PC-3 (cell line): ENCODE data around the gene NACC1. TPM values are rescaled to one million over a fixed set of nuclear protein-coding genes. Genes with fewer than 3 reads are reported as not detected.
"Not testable (repeated sequence)": the region's sequence is repeated elsewhere in the genome, so short reads cannot be mapped to it uniquely, and the experiment has no call there.

Source experiments
- ATAC-seq: fragments of 200-7000 bp; cut with Tn5 transposase; 2 replicates; pipeline ENCODE4 v1.9.1; 2020; ENCODE audit warnings: mild to moderate bottlenecking, moderate library complexity
- BruUV-seq: library from RNA; stranded (reverse); fragments of 400-500 nt; replicated peaks from 2 replicates; lab custom pipeline; 2021; lab: Mats Ljungman, UMichigan
- CTCF ChIA-PET: fragments of 300-600 bp; sonication (Branson Sonifier 250); formaldehyde crosslinking; loops from one replicate; lab custom pipeline; 2022; ENCODE audit warnings: antibody characterized with exemption; lab: Charles Lee
- POLR2A ChIA-PET: fragments of 300-600 bp; sonication (Branson Sonifier 250); formaldehyde crosslinking; loops from one replicate; lab custom pipeline; 2022; ENCODE audit warnings: antibody characterized with exemption; ENCODE audit not compliant: unreplicated experiment; lab: Charles Lee
- DNase-seq: peaks from one replicate; pipeline ENCODE4 v3.0.0-alpha.2; 2015
- H2AFZ ChIP-seq: fragments of 300-600 bp; sonication (generic); 2 replicates; pipeline ENCODE4 v1.6.0; 2016; ENCODE audit warnings: antibody characterized with exemption, low read length
- H3F3A ChIP-seq: fragments of 300-600 bp; sonication (generic); one replicate; pipeline ENCODE4 v1.6.0; 2017; ENCODE audit warnings: antibody characterized with exemption, low read length, control low read depth, mild to moderate bottlenecking; ENCODE audit not compliant: unreplicated experiment
- H3K27ac ChIP-seq: fragments of 300-600 bp; sonication (generic); 2 replicates; pipeline ENCODE4 v1.5.1; 2016; ENCODE audit warnings: mild to moderate bottlenecking, low read length
- H3K27me3 ChIP-seq: fragments of 300-600 bp; sonication (generic); 2 replicates; pipeline ENCODE4 v1.6.1; 2016; ENCODE audit warnings: low read length, mixed read lengths
- H3K36me3 ChIP-seq: fragments of 300-600 bp; sonication (generic); 2 replicates; pipeline ENCODE4 v1.6.1; 2016; ENCODE audit warnings: low read depth, mixed run types, low read length, mixed read lengths
- H3K4me1 ChIP-seq: fragments of 300-600 bp; sonication (generic); 2 replicates; pipeline ENCODE4 v1.5.1; 2016; ENCODE audit warnings: low read length; ENCODE audit not compliant: insufficient read depth
- H3K4me2 ChIP-seq: fragments of 300-600 bp; sonication (generic); 2 replicates; pipeline ENCODE4 v1.6.0; 2016; ENCODE audit warnings: low read length
- H3K4me3 ChIP-seq: fragments of 300-600 bp; sonication (generic); 2 replicates; pipeline ENCODE4 v1.5.1; 2016; ENCODE audit warnings: mild to moderate bottlenecking, low read length, mixed read lengths
- H3K79me2 ChIP-seq: fragments of 300-600 bp; sonication (generic); 2 replicates; pipeline ENCODE4 v1.6.1; 2017; ENCODE audit warnings: low read length, mixed read lengths
- H3K9ac ChIP-seq: fragments of 300-600 bp; sonication (generic); 2 replicates; pipeline ENCODE4 v1.6.0; 2016; ENCODE audit warnings: mild to moderate bottlenecking, low read length
- H3K9me2 ChIP-seq: fragments of 300-600 bp; sonication (generic); replicated peaks from 2 replicates; pipeline ENCODE4 v1.6.1; 2016; ENCODE audit warnings: mixed run types, low read length, mixed read lengths
- H3K9me3 ChIP-seq: fragments of 300-600 bp; sonication (generic); 2 replicates; pipeline ENCODE4 v1.6.1; 2016; ENCODE audit warnings: low read length, mixed read lengths
- H4K20me1 ChIP-seq: fragments of 300-600 bp; sonication (generic); 2 replicates; pipeline ENCODE4 v1.6.1; 2016; ENCODE audit warnings: low read length, mixed read lengths
- EZH2 ChIP-seq: fragments of 300-600 bp; sonication (generic); IDR thresholded peaks from one replicate; pipeline ENCODE4 v1.6.1; 2017; ENCODE audit warnings: antibody characterized with exemption, mild to moderate bottlenecking, low read length; ENCODE audit not compliant: unreplicated experiment
- EZH2phosphoT487 ChIP-seq: fragments of 300-600 bp; sonication (generic); IDR thresholded peaks from 2 replicates; pipeline ENCODE4 v1.6.1; 2018; ENCODE audit warnings: mild to moderate bottlenecking, antibody characterized with exemption, low read length, borderline replicate concordance
- intact Hi-C: fragments of 100-400 bp; cut with micrococcal nuclease; formaldehyde crosslinking; loops from 2 replicates; pipeline ENCODE4 v1.9.0; 2023
- total RNA-seq: library from RNA; depleted of rRNA; stranded (reverse); fragments of >200 nt; gene quantifications from 2 replicates; pipeline ENCODE4 v1.2.3, GENCODE V29; 2014
- TF ChIP-seq, protein P1 (sequence below): fragments of 300-600 bp; sonication (generic); conservative IDR thresholded peaks from 2 replicates; pipeline ENCODE4 v1.5.1; 2017; ENCODE audit warnings: antibody characterized with exemption, low read depth, mild to moderate bottlenecking, low read length

The NACC1 gene
- total RNA-seq, 1 experiment from 2014 or later = 266 TPM

- Histone ChIP-seq H3F3A (no peaks in the 10 kb centered on the region), H3K9me2 (no peaks in the 10 kb centered on the region), H3K27ac (peak overlapping the region; percentile 16; the same call in 1 of the 2 replicates), H3K4me3 (no peak overlapping the region), H3K4me1 (peaks cover 8% of the 10 kb centered on the region), H3K9ac (0 out of 2 replicates have a peak overlapping the region, but pooled peaks have one; percentile 35), H3K4me2 (peak overlapping the region; percentile 40), H3K36me3 (no peaks in the 10 kb centered on the region), H4K20me1 (no peaks in the 10 kb centered on the region), H3K27me3 (no peaks in the 10 kb centered on the region), H3K79me2 (no peaks in the 10 kb centered on the region), H2AFZ (peak overlapping the region; percentile 83), H3K9me3 (no peaks in the 10 kb centered on the region)
- TF ChIP-seq, protein P1, sequence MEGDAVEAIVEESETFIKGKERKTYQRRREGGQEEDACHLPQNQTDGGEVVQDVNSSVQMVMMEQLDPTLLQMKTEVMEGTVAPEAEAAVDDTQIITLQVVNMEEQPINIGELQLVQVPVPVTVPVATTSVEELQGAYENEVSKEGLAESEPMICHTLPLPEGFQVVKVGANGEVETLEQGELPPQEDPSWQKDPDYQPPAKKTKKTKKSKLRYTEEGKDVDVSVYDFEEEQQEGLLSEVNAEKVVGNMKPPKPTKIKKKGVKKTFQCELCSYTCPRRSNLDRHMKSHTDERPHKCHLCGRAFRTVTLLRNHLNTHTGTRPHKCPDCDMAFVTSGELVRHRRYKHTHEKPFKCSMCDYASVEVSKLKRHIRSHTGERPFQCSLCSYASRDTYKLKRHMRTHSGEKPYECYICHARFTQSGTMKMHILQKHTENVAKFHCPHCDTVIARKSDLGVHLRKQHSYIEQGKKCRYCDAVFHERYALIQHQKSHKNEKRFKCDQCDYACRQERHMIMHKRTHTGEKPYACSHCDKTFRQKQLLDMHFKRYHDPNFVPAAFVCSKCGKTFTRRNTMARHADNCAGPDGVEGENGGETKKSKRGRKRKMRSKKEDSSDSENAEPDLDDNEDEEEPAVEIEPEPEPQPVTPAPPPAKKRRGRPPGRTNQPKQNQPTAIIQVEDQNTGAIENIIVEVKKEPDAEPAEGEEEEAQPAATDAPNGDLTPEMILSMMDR = no peak
- TF ChIP-seq EZH2 (no peak), EZH2phosphoT487 (no peak)
- ChIA-PET POLR2A (interaction anchor here (0.7 kb wide), 1 partner anchor 26 kb away, joined by 16 read pairs; no protein-coding TSS in a partner anchor), CTCF (no interaction called here)
- intact Hi-C loops = no loop called here
- peak; percentile 85 for ATAC-seq
- no TSS peak for BruUV-seq
- peak; percentile 66 for DNase-seq
Measured at GRCh38 chr19:13181747-13182388, 63.8 kb downstream of the NACC1 start.

DNA sequence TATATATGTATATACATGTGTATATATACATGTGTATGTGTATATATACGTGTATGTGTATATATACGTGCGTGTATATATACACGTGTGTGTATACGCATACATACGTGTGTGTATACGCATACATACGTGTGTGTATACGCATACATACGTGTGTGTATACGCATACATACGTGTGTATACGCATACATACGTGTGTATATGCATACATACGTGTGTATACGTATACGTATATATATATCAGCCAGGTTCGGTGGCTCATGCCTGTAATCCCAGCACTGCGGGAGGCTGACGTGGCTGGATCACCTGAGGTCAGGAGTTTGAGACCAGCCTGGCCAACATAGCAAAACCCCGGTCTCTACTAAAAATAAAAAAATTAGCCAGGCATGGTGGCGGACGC lies 66.9 kb downstream of the NACC1 start:
- DNase-seq, H3K4me3 ChIP-seq, H3K4me1 ChIP-seq, ATAC-seq, H3K79me2 ChIP-seq, H3F3A ChIP-seq, H3K4me2 ChIP-seq, intact Hi-C loops, H3K27me3 ChIP-seq, H2AFZ ChIP-seq, H3K9me2 ChIP-seq, H4K20me1 ChIP-seq, H3K9me3 ChIP-seq, H3K36me3 ChIP-seq, POLR2A ChIA-PET, H3K9ac ChIP-seq, BruUV-seq, H3K27ac ChIP-seq, CTCF ChIA-PET: not testable (repeated sequence)

GRCh38 chr19:13185763-13186657 lies 67.9 kb downstream of the NACC1 start:
- H3K4me2 ChIP-seq, H3F3A ChIP-seq, H3K9ac ChIP-seq, H3K4me3 ChIP-seq, H4K20me1 ChIP-seq, H3K36me3 ChIP-seq, H3K27ac ChIP-seq, H3K27me3 ChIP-seq, DNase-seq, ATAC-seq, BruUV-seq, H3K79me2 ChIP-seq, H3K9me3 ChIP-seq, H2AFZ ChIP-seq, intact Hi-C loops, H3K4me1 ChIP-seq, CTCF ChIA-PET, H3K9me2 ChIP-seq: not testable (repeated sequence)
- POLR2A ChIA-PET = interaction anchor here (0.6 kb wide), 2 partner anchors 464 to 1004 kb away, joined by 3 read pairs; no protein-coding TSS in a partner anchor

GRCh38 chr19:13186688-13187087 lies 68.6 kb downstream of the NACC1 start:
- H3K9me3 ChIP-seq, H4K20me1 ChIP-seq, H3K36me3 ChIP-seq, H3K4me2 ChIP-seq, H3K27me3 ChIP-seq, H3K9ac ChIP-seq, DNase-seq, ATAC-seq, H3K4me1 ChIP-seq, BruUV-seq, H3K9me2 ChIP-seq, H3K27ac ChIP-seq, CTCF ChIA-PET, H3F3A ChIP-seq, H3K4me3 ChIP-seq, H3K79me2 ChIP-seq, H2AFZ ChIP-seq, intact Hi-C loops: not testable (repeated sequence)
- POLR2A ChIA-PET = interaction anchor here (0.6 kb wide), 1 partner anchor 464 kb away, joined by 3 read pairs; no protein-coding TSS in a partner anchor
